Parathyroid adenoma (tissue), 2 donors: Measurements from ENCODE around the gene EMCN.

Experiments
- H2AFZ ChIP-seq: fragments of 300-600 bp; sonication (generic); one replicate; pipeline ENCODE4 v1.7.0; 2017; ENCODE audit warnings: antibody characterized with exemption, mild to moderate bottlenecking
- H3K27ac ChIP-seq: fragments of 300-600 bp; sonication (generic); one replicate; pipeline ENCODE4 v1.7.0; 2017
- H3K27me3 ChIP-seq: fragments of 300-600 bp; sonication (generic); one replicate; pipeline ENCODE4 v1.7.0; 2017; ENCODE audit warnings: low read length; ENCODE audit not compliant: control insufficient read depth, insufficient read depth
- H3K36me3 ChIP-seq: fragments of 300-600 bp; sonication (generic); one replicate; pipeline ENCODE4 v1.7.0; 2017; ENCODE audit warnings: low read length; ENCODE audit not compliant: control insufficient read depth, insufficient read depth
- H3K4me1 ChIP-seq: fragments of 300-600 bp; sonication (generic); one replicate; pipeline ENCODE4 v1.7.0; 2017; ENCODE audit warnings: control low read depth
- H3K4me2 ChIP-seq: fragments of 300-600 bp; sonication (generic); one replicate; pipeline ENCODE4 v1.7.0; 2017; ENCODE audit warnings: low read length
- H3K4me3 ChIP-seq: fragments of 300-600 bp; sonication (generic); one replicate; pipeline ENCODE4 v1.7.0; 2017; ENCODE audit warnings: low read depth, low read length
- H3K79me2 ChIP-seq: fragments of 300-600 bp; sonication (generic); one replicate; pipeline ENCODE4 v1.7.0; 2017; ENCODE audit warnings: control low read depth
- H3K9ac ChIP-seq: fragments of 300-600 bp; sonication (generic); one replicate; pipeline ENCODE4 v1.7.0; 2017; ENCODE audit warnings: mild to moderate bottlenecking
- H3K9me3 ChIP-seq: fragments of 300-600 bp; sonication (generic); one replicate; pipeline ENCODE4 v1.7.0; 2017; ENCODE audit warnings: low read length; ENCODE audit not compliant: control insufficient read depth
- CTCF ChIP-seq: fragments of 300-600 bp; sonication (generic); IDR thresholded peaks from one replicate; pipeline ENCODE4 v1.7.0; 2017; ENCODE audit warnings: antibody characterized with exemption, mild to moderate bottlenecking
- donor health status: primary hyperparathyroidism.

The EMCN gene

GRCh38 chr4:100511896-100512295 lies 5.9 kb downstream of the EMCN start:
- Histone ChIP-seq H2AFZ (no peak overlapping the region), H3K4me2 (no peak overlapping the region), H3K9ac (no peak overlapping the region), H3K79me2 (no peaks in the 10 kb centered on the region), H3K9me3 (no peaks in the 10 kb centered on the region), H3K36me3 (no peaks in the 10 kb centered on the region), H3K4me1 (no peaks in the 10 kb centered on the region), H3K27ac (no peak overlapping the region), H3K4me3 (no peak overlapping the region), H3K27me3 (no peaks in the 10 kb centered on the region)
- TF ChIP-seq CTCF, result no peak

- Histone ChIP-seq H3K9ac (no peak overlapping the region), H3K27ac (no peak overlapping the region), H3K79me2 (no peaks in the 10 kb centered on the region), H3K27me3 (no peaks in the 10 kb centered on the region), H2AFZ (no peak overlapping the region), H3K4me3 (no peak overlapping the region), H3K9me3 (no peaks in the 10 kb centered on the region), H3K4me2 (no peak overlapping the region), H3K36me3 (no peaks in the 10 kb centered on the region), H3K4me1 (no peaks in the 10 kb centered on the region)
- TF ChIP-seq CTCF, result no peak
Measured at GRCh38 chr4:100510551-100510950, 7.3 kb downstream of the EMCN start.

GRCh38 chr4:100509386-100509785 lies 8.4 kb downstream of the EMCN start:
- Histone ChIP-seq H2AFZ (no peak overlapping the region), H3K9me3 (no peaks in the 10 kb centered on the region), H3K27ac (no peak overlapping the region), H3K9ac (no peak overlapping the region), H3K4me2 (no peak overlapping the region), H3K27me3 (no peaks in the 10 kb centered on the region), H3K79me2 (no peaks in the 10 kb centered on the region), H3K4me3 (no peak overlapping the region), H3K4me1 (no peaks in the 10 kb centered on the region), H3K36me3 (no peaks in the 10 kb centered on the region)
- TF ChIP-seq CTCF, result no peak

- no peak for TF ChIP-seq CTCF
- H3K4me3 ChIP-seq, result no peak overlapping the region
- H3K9me3 ChIP-seq, result no peaks in the 10 kb centered on the region
- no peak overlapping the region for H2AFZ ChIP-seq
- H3K36me3 ChIP-seq, result no peaks in the 10 kb centered on the region
- H3K4me1 ChIP-seq, result no peaks in the 10 kb centered on the region
- H3K27ac ChIP-seq, result no peak overlapping the region
- H3K27me3 ChIP-seq, result no peaks in the 10 kb centered on the region
- no peak overlapping the region for H3K4me2 ChIP-seq
- H3K79me2 ChIP-seq, result no peaks in the 10 kb centered on the region
- H3K9ac ChIP-seq, result no peak overlapping the region
Measured at GRCh38 chr4:100508691-100509090, 9.1 kb downstream of the EMCN start.

- Histone ChIP-seq H3K4me2 (no peak overlapping the region), H3K36me3 (no peaks in the 10 kb centered on the region), H2AFZ (no peak overlapping the region), H3K9ac (no peak overlapping the region), H3K79me2 (no peaks in the 10 kb centered on the region), H3K4me1 (no peaks in the 10 kb centered on the region), H3K4me3 (no peak overlapping the region), H3K9me3 (no peaks in the 10 kb centered on the region), H3K27ac (no peak overlapping the region), H3K27me3 (no peaks in the 10 kb centered on the region)
- no peak for TF ChIP-seq CTCF
Measured at GRCh38 chr4:100504086-100504874, 13.5 kb downstream of the EMCN start.
